ENCODE data around the gene CHCHD5.

DNA sequence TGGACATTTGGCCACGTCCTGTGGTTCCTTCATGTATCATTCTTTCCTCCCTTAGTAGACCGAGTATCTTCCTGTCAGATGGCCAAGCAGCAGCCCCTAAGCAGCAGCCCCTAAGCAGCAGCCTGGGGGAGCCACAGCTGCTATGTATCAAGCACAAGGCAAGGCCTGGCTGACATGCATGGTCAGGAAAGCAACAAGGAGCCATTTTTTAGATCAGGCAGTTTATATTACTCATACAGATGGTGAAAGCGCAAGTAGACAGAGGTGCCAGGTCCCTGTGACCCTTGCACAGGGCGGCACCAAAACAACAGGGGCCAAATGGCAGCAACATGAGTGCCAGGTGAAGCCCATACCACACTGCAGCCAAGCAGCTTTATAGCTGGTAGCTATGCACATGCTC is 22.1 kb downstream of the CHCHD5 start:
- TF ChIP-seq POLR2A (IDR thresholded peaks at IDR 0.05): no peak
- TF ChIP-seq, protein P1, sequence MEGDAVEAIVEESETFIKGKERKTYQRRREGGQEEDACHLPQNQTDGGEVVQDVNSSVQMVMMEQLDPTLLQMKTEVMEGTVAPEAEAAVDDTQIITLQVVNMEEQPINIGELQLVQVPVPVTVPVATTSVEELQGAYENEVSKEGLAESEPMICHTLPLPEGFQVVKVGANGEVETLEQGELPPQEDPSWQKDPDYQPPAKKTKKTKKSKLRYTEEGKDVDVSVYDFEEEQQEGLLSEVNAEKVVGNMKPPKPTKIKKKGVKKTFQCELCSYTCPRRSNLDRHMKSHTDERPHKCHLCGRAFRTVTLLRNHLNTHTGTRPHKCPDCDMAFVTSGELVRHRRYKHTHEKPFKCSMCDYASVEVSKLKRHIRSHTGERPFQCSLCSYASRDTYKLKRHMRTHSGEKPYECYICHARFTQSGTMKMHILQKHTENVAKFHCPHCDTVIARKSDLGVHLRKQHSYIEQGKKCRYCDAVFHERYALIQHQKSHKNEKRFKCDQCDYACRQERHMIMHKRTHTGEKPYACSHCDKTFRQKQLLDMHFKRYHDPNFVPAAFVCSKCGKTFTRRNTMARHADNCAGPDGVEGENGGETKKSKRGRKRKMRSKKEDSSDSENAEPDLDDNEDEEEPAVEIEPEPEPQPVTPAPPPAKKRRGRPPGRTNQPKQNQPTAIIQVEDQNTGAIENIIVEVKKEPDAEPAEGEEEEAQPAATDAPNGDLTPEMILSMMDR (IDR thresholded peaks at IDR 0.05): no peak
